Ovary (tissue), 9 donors: Measurements from ENCODE around the gene XIRP2. TPM values are rescaled to one million over a fixed set of nuclear protein-coding genes. Genes with fewer than 3 reads are reported as not detected.

Source experiments
- DNase-seq, 5 donors: peaks; one replicate each; pipeline ENCODE4 v3.0.0-alpha.2; 2019 to 2020
- H3K27ac ChIP-seq, 2 donors: fragments of 200-600 bp; one replicate each; pipeline versions ENCODE4 v1.5.1 to v1.8.0; 2019 to 2022
- H3K27me3 ChIP-seq: fragments of 200-600 bp; one replicate; pipeline ENCODE4 v1.8.0; 2022
- H3K36me3 ChIP-seq: fragments of 200-600 bp; sonication (generic); one replicate; pipeline ENCODE4 v1.5.1; 2019
- H3K4me1 ChIP-seq: one replicate; pipeline ENCODE4 v1.8.1; 2013; ENCODE audit warnings: mild to moderate bottlenecking, moderate library complexity; ENCODE audit not compliant: insufficient read depth
- H3K4me3 ChIP-seq: fragments of 200-600 bp; sonication (generic); one replicate; pipeline ENCODE4 v1.5.1; 2017
- H3K9me3 ChIP-seq, 2 donors: fragments of 200-600 bp in 1 of 2; sonication (generic) in 1 of 2; one replicate each; pipeline versions ENCODE4 v1.5.1 to v1.8.1; 2013 to 2019; ENCODE audit warnings: mild to moderate bottlenecking in 1 of 2, moderate library complexity in 1 of 2
- EP300 ChIP-seq: sonication (generic); formaldehyde crosslinking; IDR thresholded peaks from one replicate; pipeline ENCODE4 v1.6.1; 2017; ENCODE audit warnings: antibody characterized with exemption
- POLR2A ChIP-seq: fragments of 450-650 bp; IDR thresholded peaks from one replicate; pipeline ENCODE4 v1.6.1; 2017; ENCODE audit warnings: antibody characterized with exemption, mild to moderate bottlenecking, moderate library complexity
- WGBS, 3 donors: extraction: QIAGEN DNeasy Blood & Tissue Kit in 1 of 3; methylation state at CpG; one replicate each; pipeline versions ENCODE4 v1.1.5 to v1.1.7; 2013 to 2017; 5-methylcytosine and 5-hydroxymethylcytosine counted together
- intact Hi-C, 4 donors: fragments of 100-400 bp; cut with DNase I; formaldehyde crosslinking; loops; one replicate each; pipeline versions ENCODE4 v1.11.0 to v1.15.1; 2022 to 2023
- polyA plus RNA-seq, 2 donors: library from polyadenylated mRNA; stranded (reverse); fragments of 200-250 nt in 1 of 2; fragments of 350-450 nt in 1 of 2; fragmentation: Illumina TruSeq in 1 of 2; extraction: RNeasy Lipid Tissue Mini Kit (QIAGEN cat#74804) in 1 of 2; gene quantifications; one replicate each; pipeline ENCODE4 v1.2.3, GENCODE V29; 2013 to 2014
- total RNA-seq, 7 donors: library from RNA; depleted of rRNA in 2 of 7; stranded (reverse); fragments of >200 nt in 2 of 7; fragmentation: NEBNext Ultra II Directional in 3 of 7; extraction: Animal tissue kit (Norgen Biotek cat#: 25700) in 3 of 7; gene quantifications; one replicate each; pipeline versions ENCODE4 v1.1.0 to v1.2.4, GENCODE V29; 2016 to 2023
- TF ChIP-seq, protein P1 (sequence below), 3 donors: fragments of 450-650 bp in 2 of 3; fragments of 200-600 bp in 1 of 3; IDR thresholded peaks; one replicate each; pipeline versions ENCODE4 v1.5.1 to v1.8.0; 2016 to 2022; ENCODE audit warnings: antibody characterized with exemption in 3 of 3, mild to moderate bottlenecking in 1 of 3
- donor health status: DM: no; HTN: no; CAD: no; lungs with moderate emphysema.
- donor health status: DM: no; HTN: no; CAD: no.
- donor health status: Bipolar disorder and iron deficiency.
- donor health status: DM: yes; HTN: yes; CAD: no.
- donor health status: DM: no; HTN: no; CAD: no.
- donor health status: DM: yes; HTN: yes; CAD: no.

The XIRP2 gene
- total and polyA plus RNA-seq, 9 donors = 0.03 to 0.47 (median 0.12) TPM; not detected in 4

DNA sequence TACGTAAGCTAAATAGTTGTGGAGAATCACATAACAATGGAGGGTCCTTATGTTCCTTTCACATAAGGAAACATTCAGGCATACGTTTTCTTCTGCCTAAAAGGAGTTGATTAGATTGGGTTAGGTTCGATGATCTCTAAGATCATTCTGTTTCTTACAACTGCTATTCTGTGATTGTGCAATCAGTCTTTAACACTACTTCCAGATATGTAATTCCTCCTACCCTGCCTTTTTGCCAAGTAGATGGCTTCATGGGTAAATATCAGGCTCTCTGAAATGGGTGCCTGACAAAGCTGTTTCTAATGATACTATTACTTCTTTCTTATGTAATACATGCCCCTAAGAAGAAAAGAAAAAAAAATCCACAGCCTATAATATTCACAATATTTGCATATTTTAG, 321.5 kb downstream of the XIRP2 start:
- Histone ChIP-seq H3K4me1 (no peaks in the 10 kb centered on the region), H3K27me3 (no peaks in the 10 kb centered on the region), H3K27ac (no peak overlapping the region), H3K4me3 (no peak overlapping the region), H3K9me3 (no peaks in the 10 kb centered on the region), H3K36me3 (no peaks in the 10 kb centered on the region)
- intact Hi-C loops = no loop called here
- WGBS, 3 donors = 66 to 77% (median 70%) methylated on average over 3 of the region's 3 CpGs
- no peak for DNase-seq
- TF ChIP-seq EP300 (no peak), POLR2A (no peak)
- TF ChIP-seq, protein P1, sequence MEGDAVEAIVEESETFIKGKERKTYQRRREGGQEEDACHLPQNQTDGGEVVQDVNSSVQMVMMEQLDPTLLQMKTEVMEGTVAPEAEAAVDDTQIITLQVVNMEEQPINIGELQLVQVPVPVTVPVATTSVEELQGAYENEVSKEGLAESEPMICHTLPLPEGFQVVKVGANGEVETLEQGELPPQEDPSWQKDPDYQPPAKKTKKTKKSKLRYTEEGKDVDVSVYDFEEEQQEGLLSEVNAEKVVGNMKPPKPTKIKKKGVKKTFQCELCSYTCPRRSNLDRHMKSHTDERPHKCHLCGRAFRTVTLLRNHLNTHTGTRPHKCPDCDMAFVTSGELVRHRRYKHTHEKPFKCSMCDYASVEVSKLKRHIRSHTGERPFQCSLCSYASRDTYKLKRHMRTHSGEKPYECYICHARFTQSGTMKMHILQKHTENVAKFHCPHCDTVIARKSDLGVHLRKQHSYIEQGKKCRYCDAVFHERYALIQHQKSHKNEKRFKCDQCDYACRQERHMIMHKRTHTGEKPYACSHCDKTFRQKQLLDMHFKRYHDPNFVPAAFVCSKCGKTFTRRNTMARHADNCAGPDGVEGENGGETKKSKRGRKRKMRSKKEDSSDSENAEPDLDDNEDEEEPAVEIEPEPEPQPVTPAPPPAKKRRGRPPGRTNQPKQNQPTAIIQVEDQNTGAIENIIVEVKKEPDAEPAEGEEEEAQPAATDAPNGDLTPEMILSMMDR (IDR thresholded peaks at IDR 0.05) = no peak

DNA sequence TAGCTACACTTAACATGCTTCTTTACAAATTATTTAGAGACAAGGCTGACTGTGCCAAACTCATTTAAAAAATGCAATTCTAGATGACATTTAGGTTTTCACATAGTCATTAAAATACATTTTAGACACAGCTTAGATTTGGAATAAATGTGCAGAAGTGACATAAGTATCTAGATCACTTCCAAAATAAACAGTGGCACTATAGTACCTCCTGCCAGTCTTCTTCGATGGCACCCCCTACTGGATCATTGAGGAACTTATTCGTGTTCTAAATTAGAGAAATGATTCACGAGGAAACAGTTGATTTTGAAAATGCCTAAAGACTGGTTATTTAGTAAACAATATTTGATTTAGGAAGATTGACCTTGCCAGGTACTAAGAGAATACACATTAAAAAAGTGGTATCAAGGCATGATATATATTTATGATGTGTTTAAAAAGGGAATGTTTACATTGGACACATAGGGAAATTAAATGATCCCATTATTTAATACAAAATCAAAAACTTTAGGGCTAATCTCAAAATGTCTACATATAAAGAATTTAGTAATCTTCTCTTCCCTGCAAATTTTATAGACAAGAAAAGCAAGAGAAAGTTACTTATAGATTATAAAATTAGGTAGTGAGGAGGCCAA, 323.9 kb downstream of the XIRP2 start:
- intact Hi-C loops = no loop called here

DNA sequence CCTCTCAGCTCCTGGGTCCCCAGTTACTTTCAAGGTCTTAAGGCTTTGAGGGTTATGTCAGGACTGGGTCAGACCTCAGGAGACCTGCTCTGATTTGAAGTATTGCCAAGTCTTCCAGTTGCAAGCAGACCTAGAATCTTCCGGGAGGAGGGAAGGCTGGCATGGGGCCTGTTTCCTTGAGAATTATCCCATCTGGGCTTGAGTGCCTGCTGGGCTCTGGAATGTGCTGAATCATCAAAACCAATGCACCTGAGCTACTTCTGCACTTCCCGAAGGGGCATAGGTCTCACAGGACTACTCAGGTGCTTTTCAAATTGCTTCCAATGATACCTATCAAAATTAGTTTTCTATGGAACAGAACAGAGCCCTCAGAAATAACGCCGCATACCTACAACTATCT, 327.3 kb downstream of the XIRP2 start:
- Histone ChIP-seq H3K4me3 (no peak overlapping the region), H3K27me3 (no peaks in the 10 kb centered on the region), H3K9me3 (no peaks in the 10 kb centered on the region), H3K36me3 (no peaks in the 10 kb centered on the region), H3K4me1 (no peaks in the 10 kb centered on the region), H3K27ac (no peak overlapping the region)
- intact Hi-C loops = no loop called here
- WGBS, 3 donors = 80 to 93% (median 81%) methylated on average over 3 to 4 of the region's 4 CpGs
- DNase-seq = no peak
- TF ChIP-seq, protein P1 (IDR thresholded peaks at IDR 0.05) = no peak
- TF ChIP-seq POLR2A (no peak), EP300 (no peak)

More for the DNA sequence above, 323.9 kb downstream of the XIRP2 start:
- no peaks in the 10 kb centered on the region for H3K9me3 ChIP-seq
- 6 to 8% (median 6%) methylated on average over 3 of the region's 3 CpGs for WGBS, 3 donors
- H3K27ac ChIP-seq = no peak overlapping the region
- TF ChIP-seq EP300 = no peak
- TF ChIP-seq POLR2A = no peak
- TF ChIP-seq, protein P1 (IDR thresholded peaks at IDR 0.05) = no peak
- H3K4me1 ChIP-seq = no peaks in the 10 kb centered on the region
- H3K27me3 ChIP-seq = no peaks in the 10 kb centered on the region
- no peak overlapping the region for H3K4me3 ChIP-seq
- no peak for DNase-seq
- H3K36me3 ChIP-seq = no peaks in the 10 kb centered on the region

DNA sequence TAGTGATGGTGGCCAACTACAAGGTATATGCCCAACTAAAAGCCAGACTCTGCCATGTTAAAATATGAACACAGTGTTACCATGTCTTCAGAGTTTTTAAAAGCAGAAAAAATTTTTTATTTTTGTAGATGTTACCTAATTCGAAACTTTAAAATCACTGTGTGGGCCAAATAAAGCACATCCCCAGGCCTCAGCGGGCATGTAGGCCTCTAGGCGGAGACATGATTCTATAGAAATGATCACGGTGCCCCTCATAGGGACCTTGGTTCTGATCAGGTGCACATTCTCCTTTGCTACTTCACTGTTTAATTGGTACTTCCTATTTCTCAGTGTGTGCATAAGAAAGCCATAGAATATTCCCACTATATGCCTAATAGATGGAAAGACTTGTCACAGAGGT, 349.2 kb downstream of the XIRP2 start:
- Histone ChIP-seq H3K4me3 (no peak overlapping the region), H3K27me3 (no peaks in the 10 kb centered on the region), H3K4me1 (no peaks in the 10 kb centered on the region), H3K27ac (no peak overlapping the region), H3K9me3 (no peaks in the 10 kb centered on the region), H3K36me3 (no peaks in the 10 kb centered on the region)
- 89 to 90% (median 89%) methylated on average over 4 of the region's 4 CpGs for WGBS, 3 donors
- DNase-seq = no peak
- intact Hi-C loops = no loop called here
- TF ChIP-seq EP300 (no peak), POLR2A (no peak)
- TF ChIP-seq, protein P1 (IDR thresholded peaks at IDR 0.05) = no peak
